HG03280 (cell line): Measurements from ENCODE around the gene EIF3M.
"Not testable (repeated sequence)": the region's sequence is repeated elsewhere in the genome, so short reads cannot be mapped to it uniquely, and the experiment has no call there.

Source experiments
- ATAC-seq: cut with Tn5 transposase; IDR thresholded peaks from one replicate; pipeline ENCODE4 v1.9.1; 2021; ENCODE audit warnings: mild to moderate bottlenecking, moderate library complexity; ENCODE audit not compliant: unreplicated experiment

EIF3M gene

DNA sequence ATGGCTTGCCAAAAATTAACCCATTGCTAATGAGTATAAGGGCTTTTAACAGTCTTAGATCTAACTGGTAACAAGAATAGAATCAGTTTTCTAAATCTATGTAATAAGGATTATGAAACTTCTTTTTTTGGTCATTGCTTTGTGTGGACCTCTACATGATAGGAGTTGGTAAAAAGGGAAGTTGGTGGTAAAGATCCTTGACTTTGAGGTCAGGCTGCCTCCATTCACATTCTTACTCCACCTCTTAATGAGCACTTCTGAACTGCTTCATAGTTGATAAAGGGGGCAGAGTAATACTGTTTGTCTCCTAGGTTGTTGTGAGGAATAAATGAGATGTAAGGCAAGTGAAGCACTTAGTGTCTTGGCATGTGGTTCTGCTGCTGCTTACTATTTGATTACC lies 10.6 kb downstream of the EIF3M start:
- no peak for ATAC-seq

DNA sequence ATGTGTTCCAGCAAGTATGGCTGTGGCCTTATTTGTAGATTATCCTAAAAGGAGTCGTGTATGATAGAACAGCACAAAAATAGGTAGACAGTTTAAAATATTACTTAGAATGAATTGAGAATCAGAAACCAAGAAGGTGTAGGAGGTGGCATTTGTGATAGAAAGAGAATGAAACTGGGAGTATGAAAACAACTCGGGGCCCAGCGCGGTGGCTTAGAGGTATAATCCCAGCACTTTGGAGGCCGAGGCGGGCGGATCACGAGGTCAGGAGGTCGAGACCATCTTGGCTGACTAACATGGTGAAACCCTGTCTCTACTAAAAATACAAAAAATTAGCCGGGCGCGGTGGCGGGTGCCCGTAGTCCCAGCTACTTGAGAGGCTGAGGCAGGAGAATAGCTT lies 12.5 kb downstream of the EIF3M start:
- not testable (repeated sequence) for ATAC-seq

DNA sequence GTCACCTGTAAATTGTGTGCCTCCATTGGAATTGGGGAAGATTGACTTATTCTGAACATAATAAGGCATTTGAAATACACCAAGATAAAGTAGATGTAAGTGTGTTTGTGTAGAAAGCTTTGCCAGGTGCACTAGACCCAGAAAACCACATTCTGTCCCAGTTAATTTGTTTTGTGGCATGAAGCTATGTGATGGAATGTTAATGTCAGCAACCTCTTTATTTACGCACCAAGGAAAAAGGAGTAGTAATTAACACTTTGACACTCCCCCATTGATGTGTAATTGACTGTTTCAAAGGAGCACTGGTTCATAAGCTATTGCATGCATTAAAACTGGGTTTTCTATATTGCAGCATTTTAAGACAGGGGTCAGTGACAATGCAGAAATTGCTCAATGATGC lies 14.3 kb downstream of the EIF3M start:
- no peak for ATAC-seq

DNA sequence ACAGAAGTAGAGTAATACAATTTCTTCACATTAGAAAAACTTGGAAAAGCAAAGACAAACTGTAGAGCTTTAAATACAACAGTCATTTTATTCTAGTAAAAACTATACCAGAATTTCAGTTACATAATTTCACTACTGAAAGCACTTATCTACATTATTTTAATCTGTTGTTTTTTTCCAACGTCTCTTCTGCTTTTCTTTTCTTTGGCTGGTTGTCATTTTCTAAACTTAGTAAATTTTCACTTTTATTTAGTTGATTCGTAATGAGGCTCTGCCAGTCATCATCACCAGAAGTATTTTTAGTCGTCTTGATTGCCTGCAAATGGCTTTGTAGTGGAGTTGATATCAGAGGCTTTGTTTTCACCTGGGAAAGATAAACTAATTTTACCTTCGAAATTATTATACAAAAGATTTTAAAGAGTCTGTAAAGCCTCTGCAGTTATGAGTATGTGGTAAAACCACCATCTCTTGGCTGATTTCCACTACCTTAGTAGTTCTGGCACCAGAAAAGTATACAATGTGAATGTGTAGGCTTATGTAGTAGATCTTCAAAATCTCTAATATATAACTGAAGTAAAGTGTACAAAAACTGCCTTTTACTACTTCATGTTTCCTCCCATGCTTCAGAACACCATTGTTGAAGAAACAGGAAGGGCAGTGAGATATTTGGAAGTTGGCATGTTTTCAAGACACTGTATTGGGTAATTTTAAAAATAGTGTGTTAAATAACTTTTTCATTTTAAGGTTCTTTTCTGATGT lies 19.2 kb downstream of the EIF3M start:
- no peak for ATAC-seq

DNA sequence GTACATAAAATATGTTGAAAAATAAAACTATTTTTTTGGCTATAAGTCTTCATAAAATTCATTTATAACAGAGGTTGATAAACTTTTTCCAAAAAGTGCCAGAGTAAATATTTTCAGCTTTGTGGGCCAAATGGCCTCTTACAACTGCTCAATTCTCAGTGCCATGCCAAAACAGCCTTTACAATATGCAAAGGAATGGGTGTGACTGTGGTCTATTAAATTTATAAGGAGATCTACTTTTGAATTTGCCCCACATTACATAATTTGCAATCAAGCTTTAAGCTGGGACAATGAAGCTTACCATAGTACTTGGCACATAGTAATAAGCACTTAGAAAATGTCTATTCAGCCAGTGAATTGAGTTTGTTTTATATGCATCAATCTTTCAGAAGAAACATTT lies 22.6 kb downstream of the EIF3M start:
- ATAC-seq: no peak

DNA sequence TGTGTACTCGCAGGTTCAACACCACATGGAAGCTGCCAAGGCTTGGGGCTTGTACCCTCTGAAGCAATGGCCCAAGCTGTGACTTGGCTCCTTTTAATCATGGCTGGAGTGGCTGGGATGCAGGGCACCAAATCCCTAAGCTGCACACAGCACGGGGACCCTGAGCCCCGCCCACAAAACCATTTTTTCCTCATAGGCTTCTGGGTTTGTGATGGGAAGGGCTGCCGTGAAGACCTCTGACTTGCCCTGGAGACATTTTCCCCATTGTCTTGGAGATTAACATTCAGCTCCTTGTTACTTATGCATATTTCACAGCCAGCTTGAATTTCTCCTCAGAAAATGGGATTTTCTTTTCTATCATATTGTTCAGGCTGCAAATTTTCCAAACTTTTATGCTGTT lies 25.2 kb downstream of the EIF3M start:
- not testable (repeated sequence) for ATAC-seq

DNA sequence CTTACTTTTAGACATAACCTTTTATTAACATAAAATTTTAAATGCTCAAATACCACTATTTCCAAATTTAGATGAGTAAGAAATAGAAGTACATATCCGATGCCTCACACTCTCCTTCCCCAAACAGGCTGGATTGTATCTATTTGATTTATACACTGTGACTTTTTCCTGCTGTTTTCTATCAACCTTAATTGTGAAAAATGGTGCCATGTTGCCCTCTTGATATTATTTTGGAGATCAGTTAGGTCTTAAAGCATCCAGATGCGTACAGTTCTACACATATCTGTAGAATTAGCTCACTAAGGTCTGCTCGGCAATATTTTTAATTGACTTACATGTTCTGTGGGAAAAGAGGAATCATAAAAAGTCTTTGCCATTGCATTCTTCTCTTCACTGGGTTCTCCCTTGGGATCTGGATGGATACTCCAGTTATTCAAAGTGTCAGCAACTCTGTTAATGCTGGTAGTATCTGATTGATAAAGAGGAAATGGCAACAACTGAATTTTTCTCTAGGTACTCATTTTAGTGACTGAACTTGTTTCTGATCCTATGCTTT lies 27.2 kb downstream of the EIF3M start:
- ATAC-seq: no peak

DNA sequence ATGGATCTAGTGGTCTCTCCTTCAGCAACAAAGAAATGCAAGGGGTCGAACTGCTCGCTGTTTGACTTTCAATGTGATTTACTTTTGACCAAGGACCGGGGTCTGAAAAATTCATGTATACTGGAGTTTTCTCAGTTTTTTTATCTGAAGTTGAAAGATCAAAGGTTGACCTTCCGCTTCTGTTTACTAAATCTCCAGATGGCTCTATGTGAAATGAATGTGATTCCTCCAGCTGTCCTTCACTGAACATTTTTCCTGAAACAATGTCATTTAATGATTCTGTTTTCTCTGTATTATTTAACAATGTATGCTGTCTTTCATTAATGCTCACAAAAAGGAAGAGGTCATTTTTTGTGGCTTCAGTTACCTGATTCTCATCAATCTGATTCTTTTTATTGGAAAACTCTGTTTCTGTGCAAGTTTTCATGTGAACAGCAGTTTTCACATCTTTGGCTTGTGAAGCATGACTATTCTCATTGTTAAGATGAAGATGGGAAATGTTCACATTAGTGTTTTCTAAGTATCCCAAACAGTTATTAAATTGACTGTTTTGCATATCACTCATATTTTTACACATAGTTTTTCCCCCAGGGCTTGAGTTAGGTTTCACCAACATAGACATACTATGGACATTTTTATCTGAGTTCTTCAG lies 30.0 kb downstream of the EIF3M start:
- no peak for ATAC-seq

DNA sequence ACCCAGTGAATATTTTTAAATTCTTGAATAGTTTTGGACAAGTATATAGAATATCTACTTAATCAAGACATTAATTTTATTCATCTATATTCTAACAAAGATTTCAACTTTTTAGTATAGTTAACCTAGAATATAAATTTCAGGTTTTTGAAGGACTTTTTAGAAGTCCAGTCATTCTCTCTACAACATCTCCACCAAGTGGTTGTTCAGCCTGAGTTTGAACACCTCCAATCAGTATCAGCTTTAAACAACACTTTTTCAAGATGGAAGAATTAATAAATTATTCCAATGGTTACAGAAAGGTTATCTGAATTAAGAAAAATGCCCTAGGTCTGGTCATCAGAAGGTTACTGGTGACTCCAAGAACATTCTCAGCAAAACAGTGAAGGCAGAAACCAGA lies 31.8 kb downstream of the EIF3M start:
- ATAC-seq: no peak

DNA sequence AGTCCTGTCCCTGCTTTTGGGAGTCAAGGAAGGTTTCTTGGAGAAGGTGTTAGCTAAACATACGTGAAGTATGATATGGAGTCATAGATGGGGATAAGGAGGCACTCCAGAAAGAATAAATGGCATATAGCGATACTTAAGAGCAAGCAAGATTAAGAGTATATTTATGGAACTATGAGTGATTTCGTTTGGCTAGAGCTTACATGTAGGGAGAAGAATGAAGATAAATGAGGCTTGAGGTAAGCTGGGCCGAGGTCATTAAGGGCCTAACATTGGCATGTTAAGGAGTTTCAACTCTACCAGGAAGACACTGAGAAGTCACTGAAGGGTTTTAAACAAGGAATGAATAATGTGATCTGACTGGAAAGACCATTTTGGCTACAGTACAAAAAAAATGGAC lies 33.3 kb downstream of the EIF3M start:
- no peak for ATAC-seq

DNA sequence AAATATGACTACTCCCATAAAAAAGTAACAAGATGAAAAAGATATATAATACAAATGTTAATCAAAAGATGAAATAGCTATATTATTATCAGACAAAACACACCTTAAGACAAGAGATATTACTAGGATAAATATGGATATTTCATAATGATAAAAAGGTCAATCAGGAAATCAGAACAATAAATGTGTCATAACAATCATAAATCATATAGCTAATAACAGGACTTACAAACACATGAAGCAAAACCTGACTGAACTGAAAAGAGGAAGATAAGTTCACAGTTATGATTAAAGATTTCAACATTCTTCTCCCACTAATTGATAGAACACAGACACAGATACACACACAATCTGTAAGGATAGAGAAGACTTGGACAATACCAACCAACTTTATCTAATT lies 47.2 kb downstream of the EIF3M start:
- ATAC-seq: no peak

DNA sequence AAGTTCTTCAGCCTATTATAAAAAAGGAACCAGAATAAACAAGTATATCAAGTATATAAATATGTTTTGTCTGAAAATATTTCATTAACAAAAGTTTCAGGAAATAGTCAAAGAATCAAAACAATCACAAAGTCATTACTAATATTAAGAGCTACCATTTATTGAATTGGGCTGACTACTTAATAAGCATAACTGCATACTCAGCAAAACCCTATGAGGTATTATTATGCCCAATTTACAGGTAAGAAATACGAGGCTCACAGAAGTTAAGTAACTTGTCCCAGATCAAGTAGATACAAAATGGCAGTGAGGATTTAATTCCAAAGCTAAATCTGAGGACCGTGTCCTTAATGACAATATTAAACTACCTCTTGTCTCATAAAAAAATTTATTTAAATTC lies 52.2 kb downstream of the EIF3M start:
- ATAC-seq: no peak

DNA sequence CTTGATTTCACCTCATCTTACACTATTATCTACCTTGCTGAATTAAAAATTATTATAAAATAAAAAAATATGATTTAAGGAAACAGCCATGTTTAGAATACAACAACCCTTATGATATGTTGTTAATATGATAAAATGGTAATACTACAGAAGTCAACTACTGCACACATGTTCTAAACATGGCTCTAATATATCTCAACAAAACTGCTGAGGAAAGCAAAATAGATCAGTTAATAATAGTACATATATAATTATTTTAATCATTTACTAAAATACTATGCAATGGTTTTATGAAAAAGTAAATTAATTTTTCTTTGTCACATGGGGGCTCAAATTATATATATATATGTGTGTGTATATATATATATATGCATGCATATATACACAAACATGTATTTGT lies 57.7 kb downstream of the EIF3M start:
- no peak for ATAC-seq

DNA sequence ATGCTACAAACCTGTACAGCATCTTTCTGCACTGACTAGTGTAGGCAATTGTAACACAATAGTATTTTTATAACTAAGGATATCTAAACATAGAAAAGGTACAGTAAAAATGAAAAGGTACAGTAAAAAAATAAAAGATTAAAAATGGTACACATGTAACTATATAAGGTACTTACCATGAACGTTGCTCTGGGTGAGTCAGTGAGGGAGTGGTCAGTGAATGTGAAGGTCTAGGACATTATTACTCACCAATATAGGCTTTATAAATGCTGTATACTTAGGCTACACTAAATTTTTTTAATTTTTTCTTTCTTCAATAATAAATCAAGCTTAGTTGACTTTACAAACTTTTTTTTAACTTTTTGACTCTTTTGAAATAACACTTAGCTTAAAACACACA lies 59.9 kb downstream of the EIF3M start:
- ATAC-seq: no peak
